Cortex of kidney (tissue), 1 donor: ENCODE data around the gene LMBR1L.
"Not testable (repeated sequence)": the region's sequence is repeated elsewhere in the genome, so short reads cannot be mapped to it uniquely, and the experiment has no call there.

Experiments
- DNase-seq: peaks from one replicate; lab custom pipeline; 2025; lab: John Stamatoyannopoulos, UW

Gene LMBR1L

GRCh38 chr12:49110464-49111155, at the start of gene LMBR1L:
TSS of gene LMBR1L (minus strand) at chr12:49110847. CDS start at chr12:49110555, 292 bp downstream.
- peak; percentile 53 for DNase-seq

GRCh38 chr12:49160399-49160798, 49.8 kb upstream of the LMBR1L start:
- no peak for DNase-seq

- DNase-seq, result no peak
These were observed 43.6 kb upstream of the LMBR1L start for GRCh38 chr12:49154221-49154620.

- DNase-seq, result no peak
These were observed 36.7 kb upstream of the LMBR1L start for GRCh38 chr12:49147384-49147783.

- DNase-seq, result no peak
These were observed 35.8 kb upstream of the LMBR1L start for GRCh38 chr12:49146406-49146805.

- DNase-seq, result no peak
These were observed 33.7 kb upstream of the LMBR1L start for GRCh38 chr12:49144384-49144783.

- DNase-seq, result no peak
These were observed 28.4 kb upstream of the LMBR1L start for GRCh38 chr12:49138999-49139398.

GRCh38 chr12:49138587-49138986, 27.9 kb upstream of the LMBR1L start:
- no peak for DNase-seq

GRCh38 chr12:49137476-49137875, 26.8 kb upstream of the LMBR1L start:
- DNase-seq, result no peak

- DNase-seq, result not testable (repeated sequence)
These were observed 26.4 kb upstream of the LMBR1L start for GRCh38 chr12:49136997-49137396.

- no peak for DNase-seq
These were observed 22.9 kb upstream of the LMBR1L start for GRCh38 chr12:49133590-49133989.

GRCh38 chr12:49133014-49133413, 22.4 kb upstream of the LMBR1L start:
- DNase-seq, result no peak

GRCh38 chr12:49131894-49132461, 21.3 kb upstream of the LMBR1L start:
- no peak for DNase-seq

- DNase-seq, result no peak
These were observed 20.6 kb upstream of the LMBR1L start, which contains the start of gene TUBA1B for GRCh38 chr12:49131051-49131893. TSS of gene TUBA1B (minus strand) at chr12:49131395. CDS start at chr12:49131300, 95 bp downstream.

GRCh38 chr12:49130151-49131050, 19.8 kb upstream of the LMBR1L start:
- no peak for DNase-seq

GRCh38 chr12:49129332-49130150, 18.9 kb upstream of the LMBR1L start:
- no peak for DNase-seq

GRCh38 chr12:49127971-49128370, 17.3 kb upstream of the LMBR1L start:
- DNase-seq, result not testable (repeated sequence)

GRCh38 chr12:49126852-49127763, 16.5 kb upstream of the LMBR1L start:
- no peak for DNase-seq

GRCh38 chr12:49121047-49121696, 10.5 kb upstream of the LMBR1L start:
- DNase-seq, result no peak
